HG03060 (cell line): ENCODE measurements around the gene CCND1.

Experiments
- ATAC-seq: cut with Tn5 transposase; IDR thresholded peaks from one replicate; pipeline ENCODE4 v1.9.1; 2021; ENCODE audit warnings: low read depth, moderate number of reproducible peaks; ENCODE audit not compliant: unreplicated experiment

CCND1 gene

DNA sequence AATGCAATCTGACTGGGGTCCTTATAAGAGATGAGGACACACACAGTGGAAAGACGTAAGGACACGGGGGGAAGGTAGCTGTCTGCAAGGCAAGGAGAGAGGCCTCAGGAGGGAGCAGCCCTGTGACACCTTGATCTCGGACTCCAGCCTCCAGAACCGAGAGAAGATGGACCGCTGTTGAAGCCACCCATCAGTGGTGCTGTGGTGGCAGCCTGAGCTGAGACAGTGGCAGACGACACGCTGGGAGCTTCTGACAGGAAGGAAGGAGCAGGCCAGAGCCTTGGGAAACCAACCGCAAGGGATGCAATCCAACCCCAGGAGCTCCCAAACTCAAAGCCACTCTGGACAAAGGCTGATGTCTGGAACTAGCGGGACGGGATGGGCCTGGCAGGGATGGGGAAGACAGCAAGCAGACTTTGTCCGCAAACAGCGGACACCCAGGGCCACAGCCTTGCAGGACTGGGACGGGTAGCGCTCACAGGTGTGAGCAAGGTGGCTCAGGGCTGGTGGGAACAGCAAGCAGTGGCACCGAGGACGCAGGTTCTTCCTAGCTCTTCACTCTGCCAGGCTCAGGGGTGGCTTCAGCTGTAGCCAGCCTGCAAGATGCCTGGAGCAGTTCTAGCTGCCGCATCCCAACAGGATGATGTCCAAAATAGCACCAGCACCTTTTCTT lies 23.3 kb downstream of the CCND1 start:
- no peak for ATAC-seq

DNA sequence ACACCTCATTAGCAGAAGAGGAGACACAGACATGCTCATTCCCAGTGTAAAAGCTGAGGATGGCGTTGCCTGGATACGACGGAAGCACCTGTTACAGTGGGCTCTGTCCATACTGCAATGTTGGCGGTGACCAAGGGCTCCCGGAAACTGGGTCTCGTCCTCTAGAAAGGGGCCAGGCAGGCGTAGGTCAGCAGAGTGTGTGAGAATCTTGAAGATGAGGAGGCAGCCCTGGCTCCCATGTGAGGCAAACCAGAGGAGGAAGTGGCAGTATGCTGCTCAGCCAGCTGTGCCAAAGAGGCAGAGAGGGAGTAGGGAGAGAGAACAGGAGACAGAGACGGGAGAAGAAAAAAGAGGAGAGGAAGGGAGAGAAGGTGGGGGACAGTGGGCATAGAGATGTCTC lies 23.9 kb downstream of the CCND1 start:
- no peak for ATAC-seq

DNA sequence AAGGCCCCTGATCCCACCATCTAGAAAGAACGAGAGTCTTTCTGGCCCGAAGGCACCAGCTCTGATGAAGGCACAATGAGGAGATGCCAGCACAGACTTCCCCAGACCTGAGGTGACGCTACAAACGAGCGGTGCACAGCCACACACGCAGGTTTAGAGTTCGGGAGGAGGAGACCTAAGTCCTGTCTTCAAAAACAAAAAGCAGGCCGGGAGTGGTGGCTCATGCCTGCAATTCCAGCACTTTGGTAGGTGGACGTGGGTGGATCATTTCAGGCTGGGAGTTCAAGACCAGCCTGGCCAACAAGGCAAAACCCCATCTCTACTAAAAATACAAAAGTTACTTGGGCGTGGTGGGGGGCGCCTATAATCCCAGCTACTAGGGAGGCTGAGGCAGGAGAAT lies 24.7 kb downstream of the CCND1 start:
- ATAC-seq, result no peak

DNA sequence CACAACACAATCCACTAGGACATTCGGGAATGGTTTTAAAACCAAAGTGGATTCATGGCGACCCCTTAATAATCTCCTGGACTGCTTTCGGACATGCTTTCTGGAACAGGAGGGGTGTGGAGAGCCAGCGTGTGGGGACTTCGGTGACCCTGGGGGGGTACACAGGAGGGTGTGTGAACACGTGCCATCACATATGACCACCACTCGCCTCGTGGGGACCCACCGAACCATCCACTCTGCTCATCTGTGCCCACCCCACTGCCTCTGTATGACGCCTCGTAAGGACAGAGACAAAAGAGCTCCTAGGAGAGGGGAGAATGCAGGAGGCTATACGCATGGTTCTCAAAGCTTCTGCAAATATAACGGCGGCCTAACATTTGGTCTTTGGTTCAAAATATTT lies 25.3 kb downstream of the CCND1 start:
- no peak for ATAC-seq

DNA sequence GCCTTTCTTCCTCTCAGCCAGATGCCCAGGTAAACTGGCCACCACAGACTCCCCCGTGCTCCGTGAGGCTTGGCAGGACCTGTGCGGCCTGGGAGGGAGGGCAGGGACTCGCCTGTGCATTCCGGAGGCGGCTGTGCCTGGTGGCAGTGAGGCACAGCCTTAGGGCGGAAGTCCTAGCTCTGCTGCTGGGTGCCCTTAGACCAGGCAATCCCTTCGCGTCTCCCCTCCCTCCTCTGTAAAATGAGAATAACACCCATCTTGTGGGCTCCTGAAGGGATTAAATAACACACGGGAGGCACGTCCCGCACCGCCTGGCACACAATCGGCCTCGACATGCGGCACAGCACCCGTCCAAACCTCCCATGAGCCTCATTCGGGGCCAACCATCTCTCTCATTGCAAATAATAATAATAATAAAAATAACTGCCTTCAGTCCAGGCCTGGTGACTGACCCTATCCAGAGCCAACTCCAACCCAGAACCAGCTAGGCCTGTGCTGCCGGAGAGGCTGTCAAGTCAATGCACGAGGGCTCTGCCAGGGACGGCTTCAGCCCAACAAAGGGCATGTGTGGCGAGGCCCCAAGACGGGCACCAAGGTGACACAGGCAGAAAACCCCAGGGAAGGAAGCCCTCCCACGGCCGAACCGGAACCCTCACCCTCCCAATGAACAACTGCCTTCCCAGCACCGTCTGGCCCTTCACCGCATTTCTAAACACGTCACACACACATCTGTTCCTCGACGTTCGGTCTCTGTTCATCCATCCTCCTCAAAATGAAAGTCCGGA lies 26.0 kb downstream of the CCND1 start:
- no peak for ATAC-seq

DNA sequence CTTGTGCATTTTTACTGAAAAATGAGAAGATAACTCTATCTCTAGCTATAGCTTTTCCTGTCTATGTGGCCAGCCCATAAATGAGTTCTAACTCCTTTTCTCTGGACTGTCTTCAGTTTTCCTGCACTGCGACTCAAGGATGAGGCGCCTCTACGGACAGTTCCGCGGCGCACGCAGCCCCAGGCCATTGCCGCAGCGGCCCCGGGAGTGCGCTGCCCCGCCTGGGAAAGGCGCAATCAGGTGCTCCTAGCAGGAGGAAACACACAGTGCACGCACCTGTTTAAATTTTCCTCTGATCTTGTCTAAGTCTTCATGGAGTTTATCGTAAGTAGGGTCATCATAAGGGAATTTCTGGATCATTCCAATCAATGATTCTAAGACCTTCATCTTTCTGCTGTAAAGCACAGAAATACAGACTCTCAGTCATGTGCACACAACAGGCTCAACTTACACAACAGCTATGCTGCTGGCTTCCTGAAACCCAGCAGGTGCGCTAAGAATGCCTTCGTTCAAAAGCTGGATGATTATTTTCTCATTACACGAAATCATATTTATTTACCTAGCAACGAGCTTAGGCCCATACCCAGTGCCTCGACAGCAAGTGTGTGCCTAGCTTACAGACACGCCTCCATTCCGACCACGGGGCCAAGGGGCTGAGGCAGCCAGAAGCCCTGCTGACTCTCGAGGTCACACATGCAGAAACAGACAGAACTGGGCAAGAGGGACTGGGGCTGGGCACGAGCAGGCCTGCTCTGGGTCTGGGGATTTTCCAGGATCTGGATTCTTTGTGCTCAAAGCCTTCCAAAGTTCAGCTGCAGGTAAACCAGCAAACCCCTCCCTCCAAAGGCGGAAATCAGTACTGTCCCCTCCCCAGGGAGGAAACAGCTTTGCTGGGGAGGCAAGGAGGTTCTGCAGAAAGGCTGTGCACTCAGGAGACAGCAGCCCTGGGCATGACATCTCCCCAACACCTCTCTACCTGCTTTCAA lies 27.0 kb downstream of the CCND1 start:
- no peak for ATAC-seq

DNA sequence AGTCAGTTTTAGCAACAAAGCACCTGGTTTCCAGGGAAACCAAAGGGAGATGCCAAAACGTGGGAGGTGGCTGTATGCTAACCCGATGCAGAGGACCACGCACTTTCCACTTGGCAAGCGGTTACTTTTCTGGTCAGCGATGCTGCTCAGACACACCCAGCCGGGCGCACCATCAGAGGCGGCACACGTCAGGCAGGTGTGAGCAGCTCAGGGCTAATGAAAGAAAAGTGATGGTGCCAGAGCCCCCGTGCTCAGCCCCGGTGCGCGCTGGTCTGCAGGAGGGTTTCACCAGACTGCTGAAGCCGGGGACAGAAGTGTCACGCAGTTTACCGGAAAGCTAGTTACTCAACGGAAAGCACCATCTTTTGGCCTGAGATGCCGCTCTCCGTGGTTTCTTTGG lies 28.5 kb downstream of the CCND1 start:
- ATAC-seq, result no peak

DNA sequence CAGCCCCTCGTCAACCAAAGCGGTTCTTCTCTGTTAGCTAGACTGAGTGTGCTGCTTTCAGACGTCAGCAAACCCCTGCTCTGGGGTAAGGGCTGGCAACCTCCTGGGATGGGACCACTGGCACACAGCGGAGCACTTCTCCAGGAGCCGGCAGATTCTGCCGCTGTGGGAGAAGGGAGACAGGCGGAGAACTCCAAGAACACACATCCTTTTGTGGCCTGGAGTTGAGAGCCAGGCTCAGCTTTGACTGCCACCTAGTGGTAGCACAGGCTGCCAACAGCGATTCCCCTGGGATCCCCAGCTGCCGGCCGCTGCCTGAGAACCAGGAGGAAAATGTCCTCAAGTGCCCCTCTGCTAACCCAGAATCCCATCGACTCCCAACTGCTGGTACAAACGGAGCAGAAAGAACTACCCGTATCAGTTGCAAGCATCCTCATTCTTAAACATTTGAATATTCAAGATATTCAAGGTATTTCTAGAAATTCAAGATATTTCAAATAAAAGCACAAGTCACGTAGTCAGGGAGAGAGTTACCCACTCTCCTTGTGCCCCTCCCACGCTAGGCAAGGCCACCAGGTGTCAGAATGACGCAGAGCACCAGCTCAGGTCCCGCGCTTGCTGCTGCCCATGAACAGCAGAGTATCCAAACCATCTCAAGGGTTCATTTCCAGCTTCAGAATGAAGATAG lies 29.3 kb downstream of the CCND1 start:
- ATAC-seq, result no peak

DNA sequence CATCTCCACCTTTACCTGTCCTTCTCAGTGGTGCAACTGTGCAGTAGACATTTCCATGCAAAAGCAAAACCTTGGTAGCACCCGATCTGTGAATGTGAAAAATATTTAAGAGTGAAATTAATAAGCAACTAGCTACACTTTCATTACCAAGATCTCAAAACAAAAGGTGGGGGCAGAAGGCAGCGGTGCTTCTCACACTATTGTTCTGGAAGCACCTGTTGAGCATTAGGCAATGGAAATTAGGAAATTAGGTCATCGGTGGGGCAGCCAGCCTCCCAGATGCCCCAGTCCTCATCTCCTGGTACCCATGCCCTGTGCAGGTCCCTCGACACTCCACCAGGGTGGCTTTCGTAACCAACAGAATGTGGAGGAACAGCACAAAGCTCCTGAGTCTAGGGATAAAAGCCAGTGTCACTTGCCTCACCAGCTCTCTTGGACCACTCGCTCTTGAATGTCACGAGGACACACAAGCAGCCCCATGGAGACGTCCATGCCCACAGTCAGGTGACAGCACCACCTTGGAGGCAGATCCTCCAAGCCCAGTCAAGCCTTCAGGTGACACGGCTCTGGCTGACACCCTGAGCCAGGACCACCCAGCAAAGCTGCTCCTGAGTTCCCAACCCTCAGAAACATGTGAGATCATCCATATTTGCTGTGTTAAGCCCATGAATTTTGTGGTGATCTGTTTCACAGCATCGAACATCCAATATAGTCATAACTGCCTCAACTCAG lies 30.9 kb downstream of the CCND1 start:
- no peak for ATAC-seq

DNA sequence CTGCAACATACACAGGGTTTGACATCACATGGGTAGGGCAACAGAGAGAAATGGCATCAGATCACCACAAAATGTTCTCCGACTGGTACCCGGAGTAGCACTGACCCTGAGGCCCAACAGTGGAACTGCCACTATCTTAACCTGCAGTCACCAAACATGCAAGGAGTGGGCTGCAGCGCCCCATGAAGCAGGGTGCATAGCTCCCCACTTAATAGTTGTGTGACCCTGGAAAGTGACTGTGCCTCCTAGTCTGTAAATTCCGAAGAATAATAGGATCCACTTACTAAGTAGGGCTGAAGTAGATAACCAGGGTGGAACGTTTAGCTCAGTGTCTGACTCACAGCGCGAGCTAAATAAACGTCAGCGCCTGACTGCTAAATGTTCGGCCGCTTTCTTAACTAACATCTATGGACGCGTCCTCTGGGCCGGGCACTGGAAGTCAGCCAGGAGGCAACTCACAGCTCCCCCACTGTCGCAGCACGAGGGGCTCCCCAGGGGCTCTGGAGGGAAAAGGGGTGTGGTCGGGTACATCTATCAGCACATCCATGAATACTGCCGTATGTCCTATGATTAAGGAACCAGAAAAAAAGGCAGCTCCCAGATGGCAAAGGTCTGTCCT lies 33.4 kb downstream of the CCND1 start:
- ATAC-seq, result no peak

DNA sequence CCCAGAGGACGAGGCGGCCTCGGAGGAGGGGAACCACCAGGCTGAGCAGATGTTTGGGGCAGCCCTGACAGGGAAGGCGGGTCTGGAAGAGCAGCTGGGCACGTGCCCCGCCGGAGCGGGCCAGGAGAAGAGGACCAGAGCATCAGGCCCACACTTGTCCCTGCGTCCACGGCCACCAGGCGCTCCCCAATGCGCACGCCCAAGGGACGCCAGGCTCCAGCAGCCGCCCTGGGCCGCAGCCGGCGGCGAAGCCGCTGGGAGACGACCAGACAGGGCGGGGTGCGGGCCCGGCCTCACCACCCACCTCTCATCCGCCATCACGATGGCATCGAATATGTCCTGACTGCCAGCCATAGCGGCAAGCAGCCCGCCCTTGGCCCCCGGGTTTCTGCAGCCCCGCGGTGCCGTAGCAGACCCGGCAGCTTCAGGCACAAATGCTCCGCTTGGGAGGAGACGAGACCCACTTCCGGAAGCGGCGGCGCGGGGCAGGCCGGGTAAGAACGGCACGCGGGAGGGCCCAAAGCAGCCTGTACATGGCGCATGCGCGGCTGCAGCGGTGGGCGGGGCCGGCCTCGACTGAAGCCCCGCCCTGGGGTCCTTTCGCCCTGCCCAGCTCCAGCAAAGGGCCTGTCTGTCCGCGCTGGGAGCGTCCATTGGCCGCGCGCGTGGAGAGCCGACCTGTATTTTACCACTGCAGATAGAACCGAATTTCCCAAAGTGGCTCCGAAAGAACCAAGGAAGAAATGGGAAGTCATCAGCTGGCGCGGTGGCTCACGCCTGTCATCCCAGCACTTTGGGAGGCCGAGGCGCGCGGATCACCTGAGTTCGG lies 34.1 kb downstream of the CCND1 start, which contains the start of gene LTO1:
Gene LTO1, minus strand, starts transcription at position 468 of the 829 bp plus-strand sequence. Its CDS starts 114 bp downstream, at position 354.
- ATAC-seq, result peak; percentile 43

DNA sequence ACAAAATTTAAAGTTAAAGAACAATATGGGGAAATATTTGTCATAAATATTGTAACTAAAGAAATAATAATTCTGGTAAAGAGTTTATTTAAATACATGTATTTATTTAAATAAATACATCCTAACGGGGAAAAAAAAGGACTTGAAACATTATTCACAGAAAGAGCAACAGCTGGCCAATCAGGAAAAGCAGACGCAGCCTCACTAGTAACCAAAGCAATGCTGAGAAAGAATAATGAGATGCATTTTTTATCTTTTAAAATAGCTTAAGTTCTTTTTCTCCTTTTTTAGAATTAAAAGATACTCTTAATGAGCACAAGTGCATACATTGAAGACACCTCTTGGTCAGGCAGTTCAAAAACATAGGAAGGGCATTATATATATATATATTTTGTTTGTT lies 36.8 kb downstream of the CCND1 start:
- no peak for ATAC-seq

DNA sequence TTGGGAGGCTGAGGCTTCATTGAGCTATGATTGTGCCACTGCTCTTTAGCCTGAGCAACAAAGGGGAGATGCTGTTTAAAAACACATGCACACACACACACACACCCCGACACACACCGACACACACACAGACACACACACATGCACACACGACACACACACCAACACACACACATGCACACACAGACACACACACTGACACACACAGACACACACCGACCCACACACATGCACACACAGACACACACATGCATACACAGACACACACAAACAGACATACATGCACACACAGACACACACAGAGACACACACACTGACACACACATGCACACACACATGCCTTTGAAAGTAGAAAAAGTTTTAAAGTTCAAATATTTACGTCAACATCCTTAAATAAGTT lies 39.7 kb downstream of the CCND1 start:
- ATAC-seq, result no peak

DNA sequence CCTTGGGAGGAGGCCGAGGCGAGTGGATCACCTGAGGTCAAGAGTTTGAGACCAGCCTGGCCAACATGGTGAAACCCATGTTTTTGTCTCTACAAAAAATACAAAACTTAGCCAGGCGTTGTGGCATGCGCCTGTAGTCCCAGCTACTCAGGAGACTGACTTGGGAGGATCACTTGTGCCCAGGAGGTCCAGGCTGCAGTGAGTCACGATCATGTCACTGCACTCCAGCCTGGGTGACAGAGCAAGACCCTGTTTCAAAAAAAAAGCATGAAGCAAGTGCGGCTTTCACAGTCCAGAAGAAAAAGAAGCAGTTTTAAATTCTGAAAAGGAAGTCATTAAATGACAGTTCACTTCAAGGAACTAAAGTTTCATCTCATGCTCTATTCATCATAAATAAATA lies 41.3 kb downstream of the CCND1 start:
- ATAC-seq, result no peak

DNA sequence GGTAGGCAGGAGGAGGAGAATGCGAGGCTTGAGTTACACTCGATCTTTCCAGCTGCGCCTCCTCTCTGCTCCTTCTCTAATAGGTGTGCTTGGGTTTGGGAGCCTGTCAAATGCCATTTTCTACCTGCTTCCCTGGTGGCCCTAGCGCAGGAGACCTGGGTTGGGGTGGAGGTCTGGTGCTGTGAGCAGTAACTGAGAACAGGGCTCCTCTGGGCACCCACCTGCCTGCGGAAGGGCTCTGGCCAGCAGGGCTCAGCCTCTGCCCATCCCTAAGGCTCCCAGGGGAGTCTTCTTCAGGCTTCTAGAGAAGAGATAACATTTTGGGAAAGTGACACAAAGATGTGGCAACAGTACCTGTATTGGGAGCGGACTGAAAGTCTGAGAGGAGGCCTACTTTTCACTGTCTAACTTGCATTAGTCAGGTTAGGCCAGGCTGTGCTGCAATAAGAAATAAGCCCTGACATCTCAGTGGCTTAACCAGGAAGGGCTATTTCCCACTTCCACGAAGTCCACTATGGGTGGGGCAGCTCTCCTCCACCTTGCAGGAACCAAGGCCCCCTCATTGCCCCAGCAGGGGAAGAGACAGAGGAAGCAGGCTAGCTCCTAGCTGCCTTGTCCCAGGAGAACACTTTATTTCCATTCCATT lies 41.8 kb downstream of the CCND1 start:
- ATAC-seq, result no peak

DNA sequence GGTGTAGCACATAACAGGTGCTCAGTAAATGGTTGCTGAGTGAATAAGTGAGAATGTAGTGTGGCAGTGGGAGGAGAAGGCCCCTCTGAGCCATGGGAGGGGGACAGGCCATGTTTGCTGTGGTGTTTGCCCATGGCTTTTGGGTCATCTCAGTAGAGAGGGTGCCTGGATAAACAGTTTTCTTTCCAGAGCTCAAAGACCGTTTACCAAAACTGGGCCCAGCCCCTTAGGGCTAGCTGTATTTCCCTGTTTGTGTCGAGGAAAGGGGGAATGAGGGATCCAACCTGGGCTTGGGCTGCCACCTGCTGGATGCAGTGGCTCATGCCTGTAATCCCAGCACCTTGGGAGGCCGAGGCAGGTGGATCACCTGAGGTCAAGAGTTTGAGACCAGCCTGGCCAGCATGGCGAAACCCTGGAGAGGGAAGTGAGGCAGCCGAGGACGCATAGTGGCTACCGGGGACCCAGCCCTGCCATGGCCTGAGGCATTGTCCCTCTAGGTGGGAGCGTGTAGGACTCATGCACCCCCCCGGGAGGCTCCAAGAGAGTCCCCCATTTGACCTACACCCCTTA lies 42.9 kb downstream of the CCND1 start:
- ATAC-seq, result no peak

DNA sequence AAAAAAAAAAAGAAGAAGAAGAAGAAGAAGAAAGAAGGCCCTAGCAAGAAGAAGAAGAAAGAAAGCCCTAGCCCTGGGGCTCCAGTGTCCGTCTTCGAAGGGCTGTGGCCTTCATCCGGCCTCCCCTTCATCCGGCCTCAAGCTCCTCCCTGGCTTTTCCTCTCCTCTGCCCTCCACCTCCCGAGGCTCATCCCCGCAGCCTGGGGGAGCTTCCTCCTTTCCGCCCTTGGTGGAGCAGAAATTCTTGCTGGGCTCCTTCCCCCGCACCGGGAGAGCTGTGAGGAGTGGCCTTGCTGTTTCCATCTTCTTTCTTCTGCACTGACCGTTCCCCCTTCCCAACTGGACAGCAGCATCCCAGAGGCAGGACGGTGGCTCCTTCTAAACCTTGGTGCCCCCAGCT lies 43.7 kb downstream of the CCND1 start:
- ATAC-seq, result no peak

DNA sequence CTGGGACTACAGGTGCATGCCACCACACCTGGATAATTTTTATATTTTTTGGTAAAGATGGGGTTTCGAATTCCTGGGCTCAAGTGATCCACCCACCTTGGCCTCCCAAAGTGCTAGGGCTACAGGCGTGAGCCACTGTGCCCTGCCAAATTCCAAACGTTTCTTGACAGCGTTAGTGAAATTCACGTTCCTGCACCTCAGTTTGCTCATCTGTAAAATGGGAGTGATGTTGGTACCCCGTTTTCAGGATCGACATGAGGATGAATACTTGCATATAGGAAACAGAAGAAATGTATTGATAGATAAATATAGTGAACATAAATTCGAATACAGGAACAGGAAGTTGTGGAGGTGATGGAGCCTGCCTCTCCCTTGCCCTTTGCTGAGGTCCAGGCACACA lies 44.4 kb downstream of the CCND1 start:
- ATAC-seq, result no peak
